ENCODE data around the gene B3GALT6. TPM values are rescaled to one million over a fixed set of nuclear protein-coding genes. Genes with fewer than 3 reads are reported as not detected.

Gene B3GALT6
- polyA plus RNA-seq (2011; rRNA removed) (16.9 and 20.9 TPM in 2 replicates), polyA minus RNA-seq (2011; rRNA and poly(A)+ RNA removed) (6.2 and 6.3 TPM in 2 replicates)

- POLR2A ChIA-PET: interaction anchor here (0.6 kb wide), 2 partner anchors 42 to 374 kb away, joined by 4 to 7 read pairs; no protein-coding TSS in a partner anchor
- no peak for TF ChIP-seq CTCF (IDR thresholded peaks at IDR 0.05; ENCODE audit: insufficient read depth, low read depth, low read length)
- DNase-seq (ENCODE audit: low read depth): no peak
These were observed at the start of gene B3GALT6 for GRCh38 chr1:1232208-1232795. Gene B3GALT6, plus strand, starts transcription at chr1:1232237. Its CDS starts 42 bp downstream, at chr1:1232279.

GRCh38 chr1:1182491-1183220 is 49.4 kb upstream of the B3GALT6 start:
- Histone ChIP-seq H3K27me3 (ENCODE audit: control insufficient read depth, insufficient read depth, low read length) (no peaks in the 10 kb centered on the region; the same call in 1 of the 2 replicates), H3K4me3 (ENCODE audit: low read depth, low read length) (no peak overlapping the region), H3K36me3 (ENCODE audit: control insufficient read depth, insufficient read depth, low read length) (no peaks in the 10 kb centered on the region)
- TF ChIP-seq CTCF (IDR thresholded peaks at IDR 0.05; ENCODE audit: insufficient read depth, low read depth, low read length): no peak
- POLR2A ChIA-PET: no interaction called here
- no peak for DNase-seq (ENCODE audit: low read depth)
- CTCF ChIA-PET: interaction anchor here (1.2 to 1.5 kb wide), 2 partner anchors 8 to 21 kb away, joined by 3 read pairs; no protein-coding TSS in a partner anchor

More at GRCh38 chr1:1232208-1232795, at the start of gene B3GALT6:
- H3K4me3 ChIP-seq (ENCODE audit: low read depth, low read length): peak within 1 kb of the TSS; percentile 86
- peaks cover 19% of the 10 kb centered on the region for H3K36me3 ChIP-seq (ENCODE audit: control insufficient read depth, insufficient read depth, low read length)
- H3K27me3 ChIP-seq (ENCODE audit: control insufficient read depth, insufficient read depth, low read length): no peaks in the 10 kb centered on the region
- CTCF ChIA-PET: interaction anchor here (1.4 kb wide), 1 partner anchor 113 kb away, joined by 5 read pairs; no protein-coding TSS in a partner anchor

GRCh38 chr1:1183221-1183747 is 48.8 kb upstream of the B3GALT6 start:
- CTCF ChIA-PET: interaction anchor here (1.5 kb wide), 1 partner anchor 21 kb away, joined by 3 read pairs; no protein-coding TSS in a partner anchor
- DNase-seq (ENCODE audit: low read depth): no peak
- POLR2A ChIA-PET: no interaction called here
- no peaks in the 10 kb centered on the region for H3K36me3 ChIP-seq (ENCODE audit: control insufficient read depth, insufficient read depth, low read length)
- no peaks in the 10 kb centered on the region for H3K27me3 ChIP-seq (ENCODE audit: control insufficient read depth, insufficient read depth, low read length)
- no peak for TF ChIP-seq CTCF (IDR thresholded peaks at IDR 0.05; ENCODE audit: insufficient read depth, low read depth, low read length)
- no peak overlapping the region for H3K4me3 ChIP-seq (ENCODE audit: low read depth, low read length)

- POLR2A ChIA-PET: no interaction called here
- CTCF ChIA-PET: interaction anchor here (1.5 kb wide), 1 partner anchor 22 kb away, joined by 3 read pairs; no protein-coding TSS in a partner anchor
- H3K27me3 ChIP-seq (ENCODE audit: control insufficient read depth, insufficient read depth, low read length): no peaks in the 10 kb centered on the region
- H3K4me3 ChIP-seq (ENCODE audit: low read depth, low read length): no peak overlapping the region
- DNase-seq (ENCODE audit: low read depth): no peak
- TF ChIP-seq CTCF (IDR thresholded peaks at IDR 0.05; ENCODE audit: insufficient read depth, low read depth, low read length): no peak
- no peaks in the 10 kb centered on the region for H3K36me3 ChIP-seq (ENCODE audit: control insufficient read depth, insufficient read depth, low read length)
These were observed 47.9 kb upstream of the B3GALT6 start for GRCh38 chr1:1183833-1184775.
